Measurements from ENCODE around the gene SPRED1.

SPRED1 gene

GRCh38 chr15:38253351-38253781, 730 bp downstream of the SPRED1 start:
- H3K27ac ChIP-seq, result peak overlapping the region; percentile 96 to 99 (median 98)

GRCh38 chr15:38254051-38254883, 1.6 kb downstream of the SPRED1 start:
- no peak for TF ChIP-seq Cebpa-rat (IDR thresholded peaks at IDR 0.05)
- Histone ChIP-seq H3K4me1 (peaks cover 13 to 53% (median 32%) of the 10 kb centered on the region in 10 experiments), H3K9me3 (replicated peaks in 1 of 11) (peaks cover 0 to 3% (median 0%) of the 10 kb centered on the region in 11 experiments; a peak in 3 of 22 replicates), H3K27ac (peak overlapping the region; percentile 96 to 99 (median 98)), H3K4me3 (peak overlapping the region; percentile 88 to 98 (median 95)), H3K4me2 (peak overlapping the region; percentile 82 to 97 (median 92)), H3K36me3 (peaks cover 0 to 15% (median 3%) of the 10 kb centered on the region in 11 experiments; a peak in 12 of 22 replicates), H3K27me3 (no peaks in the 10 kb centered on the region), H3K9ac (peak overlapping the region; percentile 95 to 99 (median 98)), H4K20me1 (peaks cover 36 to 66% (median 56%) of the 10 kb centered on the region in 11 experiments)

More at GRCh38 chr15:38253351-38253781, 730 bp downstream of the SPRED1 start:
- Histone ChIP-seq H3K27me3 (no peaks in the 10 kb centered on the region), H3K4me3 (peak overlapping the region; percentile 88 to 98 (median 95)), H3K36me3 (peaks cover 0 to 12% (median 0%) of the 10 kb centered on the region in 11 experiments; a peak in 3 of 22 replicates), H3K4me1 (peaks cover 13 to 44% (median 31%) of the 10 kb centered on the region in 10 experiments), H3K9me3 (replicated peaks in 1 of 11) (no peaks in the 10 kb centered on the region), H4K20me1 (peaks cover 27 to 57% (median 47%) of the 10 kb centered on the region in 11 experiments; a peak in 20 of 22 replicates), H3K4me2 (peak overlapping the region; percentile 82 to 97 (median 92); a peak in 21 of 22 replicates), H3K9ac (peak overlapping the region; percentile 95 to 99 (median 98))
- TF ChIP-seq Cebpa-rat (IDR thresholded peaks at IDR 0.05), result no peak

- peak overlapping the region; percentile 82 to 97 (median 92); a peak in 21 of 22 replicates for H3K4me2 ChIP-seq
- H3K9me3 ChIP-seq (replicated peaks in 1 of 11), result peaks cover 0 to 9% (median 6%) of the 10 kb centered on the region in 11 experiments; a peak in 7 of 22 replicates
- peaks cover 4 to 29% (median 9%) of the 10 kb centered on the region in 11 experiments; a peak in 16 of 22 replicates for H3K36me3 ChIP-seq
- peak overlapping the region in 8 of 11 experiments; percentile 96 to 99 (median 98); a peak in 14 of 22 replicates for H3K27ac ChIP-seq
- no peaks in the 10 kb centered on the region for H3K27me3 ChIP-seq
- peak overlapping the region; percentile 88 to 98 (median 95); a peak in 17 of 20 replicates for H3K4me3 ChIP-seq
- peaks cover 50 to 80% (median 71%) of the 10 kb centered on the region in 11 experiments for H4K20me1 ChIP-seq
- no peak for TF ChIP-seq Cebpa-rat (IDR thresholded peaks at IDR 0.05)
- peak overlapping the region in 10 of 11 experiments; percentile 40 to 99 (median 98); a peak in 16 of 22 replicates for H3K9ac ChIP-seq
- H3K4me1 ChIP-seq, result peaks cover 6 to 57% (median 27%) of the 10 kb centered on the region in 10 experiments
Observed at GRCh38 chr15:38255690-38256089, 3.1 kb downstream of the SPRED1 start.

GRCh38 chr15:38257676-38258075, 5.0 kb downstream of the SPRED1 start:
- peaks cover 0 to 73% (median 24%) of the 10 kb centered on the region in 10 experiments; a peak in 18 of 20 replicates for H3K4me1 ChIP-seq
- H3K9me3 ChIP-seq (replicated peaks in 1 of 11), result peaks cover 0 to 23% (median 10%) of the 10 kb centered on the region in 11 experiments; a peak in 12 of 22 replicates
- peak overlapping the region in 4 of 10 experiments; percentile 35 to 94 (median 90); a peak in 6 of 20 replicates for H3K4me3 ChIP-seq
- H3K27me3 ChIP-seq, result no peaks in the 10 kb centered on the region
- H3K27ac ChIP-seq, result peak overlapping the region in 4 of 11 experiments; percentile 2 to 99 (median 68); a peak in 5 of 22 replicates
- peak overlapping the region in 4 of 11 experiments; percentile 37 to 99 (median 99); a peak in 7 of 22 replicates for H3K9ac ChIP-seq
- no peak for TF ChIP-seq Cebpa-rat (IDR thresholded peaks at IDR 0.05)
- H4K20me1 ChIP-seq, result peaks cover 65 to 99% (median 84%) of the 10 kb centered on the region in 11 experiments
- peaks cover 4 to 48% (median 21%) of the 10 kb centered on the region in 11 experiments; a peak in 16 of 22 replicates for H3K36me3 ChIP-seq
- H3K4me2 ChIP-seq, result peak overlapping the region in 10 of 11 experiments; percentile 2 to 95 (median 70); a peak in 14 of 22 replicates

- Histone ChIP-seq H3K9me3 (replicated peaks in 1 of 11) (peaks cover 0 to 29% (median 10%) of the 10 kb centered on the region in 11 experiments; a peak in 12 of 22 replicates), H3K9ac (no peak overlapping the region; a peak in 1 of 22 replicates), H3K4me2 (peak overlapping the region in 3 of 11 experiments; percentile 82 to 95 (median 94); a peak in 6 of 22 replicates), H3K27me3 (no peaks in the 10 kb centered on the region), H3K36me3 (peaks cover 4 to 61% (median 22%) of the 10 kb centered on the region in 11 experiments; a peak in 16 of 22 replicates), H4K20me1 (peaks cover 78 to 100% (median 98%) of the 10 kb centered on the region in 11 experiments), H3K4me3 (peak overlapping the region in 2 of 10 experiments; percentile 41 to 94; a peak in 2 of 20 replicates), H3K4me1 (peaks cover 0 to 88% (median 24%) of the 10 kb centered on the region in 10 experiments; a peak in 18 of 20 replicates), H3K27ac (no peak overlapping the region)
- TF ChIP-seq Cebpa-rat (IDR thresholded peaks at IDR 0.05), result no peak
Observed at GRCh38 chr15:38259134-38259533, 6.5 kb downstream of the SPRED1 start.

- Histone ChIP-seq H3K4me2 (peak overlapping the region in 3 of 11 experiments; percentile 37 to 95 (median 94); a peak in 5 of 22 replicates), H3K4me1 (peaks cover 0 to 97% (median 19%) of the 10 kb centered on the region in 10 experiments; a peak in 18 of 20 replicates), H3K27ac (no peak overlapping the region), H3K36me3 (peaks cover 4 to 59% (median 22%) of the 10 kb centered on the region in 11 experiments; a peak in 16 of 22 replicates), H4K20me1 (peaks cover 78 to 100% (median 100%) of the 10 kb centered on the region in 11 experiments), H3K9ac (no peak overlapping the region), H3K9me3 (replicated peaks in 1 of 11) (peaks cover 0 to 29% (median 10%) of the 10 kb centered on the region in 11 experiments; a peak in 12 of 22 replicates), H3K27me3 (no peaks in the 10 kb centered on the region), H3K4me3 (no peak overlapping the region; a peak in 1 of 20 replicates)
- no peak for TF ChIP-seq Cebpa-rat (IDR thresholded peaks at IDR 0.05)
Observed at GRCh38 chr15:38260077-38260476, 7.4 kb downstream of the SPRED1 start.

GRCh38 chr15:38263251-38263650, 10.6 kb downstream of the SPRED1 start:
- Histone ChIP-seq H3K4me2 (peak overlapping the region in 3 of 11 experiments; percentile 16 to 95 (median 54); a peak in 4 of 22 replicates), H3K27me3 (no peaks in the 10 kb centered on the region), H3K9ac (no peak overlapping the region), H3K27ac (no peak overlapping the region), H3K9me3 (replicated peaks in 1 of 11) (peaks cover 0 to 29% (median 12%) of the 10 kb centered on the region in 11 experiments; a peak in 13 of 22 replicates), H3K36me3 (peaks cover 8 to 70% (median 26%) of the 10 kb centered on the region in 11 experiments; a peak in 21 of 22 replicates), H4K20me1 (peaks cover 77 to 100% (median 100%) of the 10 kb centered on the region in 11 experiments), H3K4me1 (peaks cover 0 to 88% (median 0%) of the 10 kb centered on the region in 10 experiments; a peak in 7 of 20 replicates), H3K4me3 (no peak overlapping the region)
- no peak for TF ChIP-seq Cebpa-rat (IDR thresholded peaks at IDR 0.05)

GRCh38 chr15:38263996-38264395, 11.4 kb downstream of the SPRED1 start:
- Histone ChIP-seq H3K9ac (no peak overlapping the region), H4K20me1 (peaks cover 73 to 100% (median 100%) of the 10 kb centered on the region in 11 experiments), H3K4me3 (no peak overlapping the region), H3K4me2 (peak overlapping the region in 3 of 11 experiments; percentile 19 to 95 (median 54); a peak in 5 of 22 replicates), H3K27me3 (no peaks in the 10 kb centered on the region), H3K4me1 (peaks cover 0 to 83% (median 0%) of the 10 kb centered on the region in 10 experiments; a peak in 6 of 20 replicates), H3K36me3 (peaks cover 15 to 74% (median 34%) of the 10 kb centered on the region in 11 experiments), H3K27ac (no peak overlapping the region), H3K9me3 (replicated peaks in 1 of 11) (peaks cover 2 to 31% (median 17%) of the 10 kb centered on the region in 11 experiments; a peak in 18 of 22 replicates)
- TF ChIP-seq Cebpa-rat (IDR thresholded peaks at IDR 0.05), result no peak
